HG02943 (cell line): ENCODE measurements around the gene BAD.

Experiments
- ATAC-seq: cut with Tn5 transposase; IDR thresholded peaks from one replicate; pipeline ENCODE4 v1.9.1; 2021; ENCODE audit warnings: mild to moderate bottlenecking, low read depth, moderate library complexity; ENCODE audit not compliant: unreplicated experiment

The BAD gene

DNA sequence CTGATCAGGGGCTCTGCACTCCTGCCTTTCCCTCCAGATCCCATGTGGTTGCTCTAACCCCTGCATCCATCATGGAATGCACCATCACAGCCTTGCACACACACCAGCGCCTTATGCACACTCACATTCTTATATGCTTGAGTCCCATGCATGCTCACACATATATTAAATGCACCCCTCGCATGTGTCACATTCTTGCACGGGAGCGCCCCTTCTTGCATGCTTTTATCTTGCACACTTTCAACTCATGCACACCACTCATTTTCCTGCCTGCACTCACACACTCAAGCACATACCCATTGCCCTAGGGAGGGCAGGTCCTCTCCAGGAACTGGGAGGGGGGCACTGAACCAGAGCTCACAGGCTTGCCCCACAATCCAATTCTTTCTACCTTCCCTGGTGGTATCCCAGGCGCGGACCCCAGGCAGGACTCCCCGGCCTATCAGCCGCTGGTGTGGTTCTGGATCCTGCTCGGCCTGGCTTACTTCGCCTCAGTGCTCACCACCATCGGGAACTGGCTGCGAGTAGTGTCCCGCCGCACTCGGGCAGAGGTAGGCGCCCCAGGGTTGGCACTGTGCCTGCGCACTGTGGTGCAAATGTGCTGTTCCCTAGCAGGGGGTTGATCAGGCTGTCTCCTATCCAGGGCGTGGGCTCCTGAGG, 13.4 kb upstream of the BAD start:
- ATAC-seq = no peak

DNA sequence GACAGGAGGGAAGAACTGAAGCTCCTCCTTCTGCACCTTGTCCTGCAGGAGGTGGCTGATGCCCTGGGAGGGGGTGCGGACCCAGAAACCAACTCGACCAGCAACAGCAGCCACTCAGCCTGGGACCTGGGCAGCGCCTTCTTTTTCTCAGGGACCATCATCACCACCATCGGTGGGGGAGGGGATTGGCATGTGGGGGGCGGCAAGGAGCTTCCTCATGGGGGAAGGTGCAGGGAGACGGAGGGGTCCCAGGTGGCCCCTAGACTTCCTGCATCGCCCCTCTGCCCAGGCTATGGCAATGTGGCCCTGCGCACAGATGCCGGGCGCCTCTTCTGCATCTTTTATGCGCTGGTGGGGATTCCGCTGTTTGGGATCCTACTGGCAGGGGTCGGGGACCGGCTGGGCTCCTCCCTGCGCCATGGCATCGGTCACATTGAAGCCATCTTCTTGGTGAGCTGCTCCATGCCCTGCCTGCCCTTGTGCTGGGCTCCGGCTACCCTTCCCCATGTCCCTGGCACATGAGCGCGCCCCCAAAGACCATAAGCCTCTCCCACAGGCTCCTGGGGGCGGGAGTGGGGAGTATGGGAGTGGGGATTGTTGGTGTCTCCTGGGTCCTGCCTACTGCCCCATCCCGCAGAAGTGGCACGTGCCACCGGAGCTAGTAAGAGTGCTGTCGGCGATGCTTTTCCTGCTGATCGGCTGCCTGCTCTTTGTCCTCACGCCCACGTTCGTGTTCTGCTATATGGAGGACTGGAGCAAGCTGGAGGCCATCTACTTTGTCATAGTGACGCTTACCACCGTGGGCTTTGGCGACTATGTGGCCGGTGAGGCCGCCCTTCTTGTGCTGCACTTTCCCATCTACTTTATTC, 12.6 kb upstream of the BAD start:
- no peak for ATAC-seq

DNA sequence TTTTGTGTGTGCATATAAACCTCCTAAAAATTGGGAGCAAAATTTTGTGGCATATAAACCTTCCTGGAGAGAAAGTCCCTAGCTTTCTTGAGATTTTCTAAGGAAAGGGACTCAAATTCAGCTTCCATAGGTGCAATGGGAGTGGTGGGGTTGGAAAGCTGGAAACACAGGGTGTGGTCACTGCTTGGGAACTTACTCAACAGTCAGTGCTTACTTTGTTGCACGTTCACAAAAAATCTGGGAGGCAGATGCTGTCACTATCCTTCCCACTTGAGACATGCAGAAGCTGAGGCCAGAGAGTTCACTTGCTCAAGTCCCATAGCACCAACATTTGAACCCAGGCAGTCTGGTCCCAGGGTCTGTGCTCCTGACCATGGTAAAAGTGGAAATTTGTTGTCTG, 11.8 kb upstream of the BAD start:
- ATAC-seq = no peak

DNA sequence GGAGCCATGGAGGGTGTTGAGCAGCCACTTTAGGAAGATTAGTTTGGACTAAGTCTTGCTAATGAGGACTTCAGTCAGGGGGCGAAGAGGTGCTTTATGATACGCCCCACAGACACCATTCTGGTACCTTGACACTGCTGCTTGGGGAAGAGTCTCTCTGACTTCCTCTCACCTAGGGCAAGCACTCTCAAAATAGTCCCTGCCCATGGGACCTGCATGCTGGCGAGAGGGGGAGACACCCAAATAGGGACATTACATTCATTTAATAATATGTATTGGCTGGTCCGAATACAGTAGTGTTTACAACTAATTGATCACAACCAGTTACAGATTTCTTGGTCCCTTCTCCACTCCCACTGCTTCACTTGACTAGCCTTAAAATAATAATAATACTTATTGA, 11.3 kb upstream of the BAD start:
- no peak for ATAC-seq

DNA sequence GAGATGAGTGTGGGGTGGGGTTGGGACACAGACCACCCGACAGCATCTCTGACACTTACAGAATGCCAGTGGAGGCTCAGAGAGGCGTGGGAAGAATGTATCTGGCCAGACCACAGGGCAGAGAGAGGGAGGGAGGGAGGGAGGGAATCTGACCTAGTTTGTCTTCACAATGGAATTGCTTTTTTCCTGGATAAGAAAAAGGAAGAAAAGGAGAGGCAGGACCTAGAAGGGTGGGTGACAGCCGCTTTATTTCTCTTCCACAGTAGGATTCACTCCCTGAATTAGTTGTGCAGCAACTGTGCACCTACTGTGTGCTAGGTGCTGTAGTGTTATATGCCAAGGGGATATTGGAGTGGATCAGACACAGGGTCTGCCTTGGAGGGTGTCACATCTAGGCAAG, 10.3 kb upstream of the BAD start:
- no peak for ATAC-seq

DNA sequence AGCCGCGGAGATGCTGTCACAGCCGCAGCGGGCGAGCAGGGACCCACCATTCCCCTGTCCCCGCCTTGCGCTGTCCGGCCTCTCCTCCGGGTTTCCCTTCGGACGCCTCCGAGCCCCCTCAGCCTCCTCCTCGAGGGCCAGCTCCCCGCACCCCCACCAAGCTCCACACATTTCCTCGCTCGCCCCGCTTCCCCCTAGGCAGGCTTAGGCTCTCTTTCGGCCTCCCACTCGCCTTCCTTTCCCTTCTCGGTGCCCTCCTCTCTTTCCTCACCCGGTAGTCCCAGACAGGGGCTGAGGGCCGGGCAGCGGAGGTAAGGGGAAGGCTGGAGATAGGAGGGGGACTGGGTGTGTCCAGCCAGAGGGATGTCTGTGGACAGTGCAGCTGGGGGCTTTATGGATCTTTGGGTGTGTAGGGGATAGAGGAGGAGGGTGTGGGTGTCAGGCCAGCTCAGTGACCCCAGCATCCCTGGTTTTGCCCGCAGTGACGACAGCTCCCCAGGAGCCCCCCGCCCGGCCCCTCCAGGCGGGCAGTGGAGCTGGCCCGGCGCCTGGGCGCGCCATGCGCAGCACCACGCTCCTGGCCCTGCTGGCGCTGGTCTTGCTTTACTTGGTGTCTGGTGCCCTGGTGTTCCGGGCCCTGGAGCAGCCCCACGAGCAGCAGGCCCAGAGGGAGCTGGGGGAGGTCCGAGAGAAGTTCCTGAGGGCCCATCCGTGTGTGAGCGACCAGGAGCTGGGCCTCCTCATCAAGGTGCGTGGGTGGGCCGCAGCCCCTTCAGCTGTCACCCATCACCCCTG, 8.2 kb upstream of the BAD start:
- ATAC-seq = no peak

DNA sequence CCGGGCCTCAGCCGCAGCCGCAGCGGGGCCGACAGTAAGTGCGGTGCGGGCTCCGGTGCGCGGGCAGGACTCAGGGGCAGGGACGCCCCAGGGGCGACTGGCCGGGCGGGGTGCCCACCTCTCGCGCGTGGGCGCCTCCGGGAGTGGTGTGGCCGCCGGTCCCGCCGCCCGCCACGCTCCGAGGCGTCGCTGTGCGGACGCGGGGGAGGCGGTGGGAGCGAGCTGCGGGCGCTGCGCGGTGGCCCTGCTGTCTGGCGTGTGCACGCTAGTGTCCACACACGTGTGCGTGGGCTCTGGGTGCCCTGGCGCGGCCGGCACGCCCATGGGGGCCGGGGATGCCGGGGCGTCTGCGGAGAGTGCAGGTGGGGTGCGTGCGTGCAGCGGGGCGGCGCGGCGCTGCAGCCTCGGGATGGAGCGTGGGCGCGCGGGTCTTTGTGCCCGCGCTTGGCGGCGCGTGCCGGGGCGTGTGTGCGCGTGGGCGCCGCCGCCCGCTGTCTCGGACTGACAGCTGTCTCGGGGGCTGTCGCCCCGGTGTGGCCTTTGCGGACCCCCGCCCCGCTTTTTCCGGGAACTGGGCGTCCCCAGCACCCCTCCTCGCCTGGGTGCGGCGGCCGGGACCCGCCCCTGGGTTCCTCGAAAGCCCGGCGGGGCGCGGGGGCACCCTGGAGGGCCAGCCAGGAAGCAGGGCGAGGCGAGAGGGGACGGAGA, 7.4 kb upstream of the BAD start:
- ATAC-seq = no peak

DNA sequence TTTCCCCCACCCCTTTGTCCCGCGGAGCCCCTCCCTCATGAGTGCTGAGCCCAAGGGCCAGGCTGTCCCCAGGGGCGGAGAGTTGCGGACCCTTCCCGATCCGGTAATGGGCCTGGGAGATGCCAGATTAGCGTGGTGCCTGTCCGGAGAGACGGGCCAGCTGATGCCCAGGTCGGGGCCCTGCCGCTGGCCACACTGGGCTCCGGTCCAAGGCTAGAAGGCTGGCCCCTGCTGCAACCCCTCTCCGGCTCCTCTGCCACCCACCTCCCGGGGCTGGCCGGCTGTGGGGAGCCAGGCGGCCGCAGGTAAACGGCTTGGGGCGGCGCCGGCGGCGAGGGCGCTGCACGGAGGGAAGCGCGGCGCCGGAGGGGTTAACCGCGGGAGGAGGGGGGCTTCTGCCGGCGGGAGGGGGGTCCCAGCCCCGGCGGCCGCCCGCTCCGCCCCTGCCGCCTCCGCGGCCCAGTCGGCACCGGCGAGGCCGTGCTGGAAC, 6.8 kb upstream of the BAD start, which contains the start of gene KCNK4:
Gene KCNK4, plus strand, starts transcription at position 41 of the 490 bp plus-strand sequence. CDS start 1,717 bp downstream, outside the sequence.
- no peak for ATAC-seq

DNA sequence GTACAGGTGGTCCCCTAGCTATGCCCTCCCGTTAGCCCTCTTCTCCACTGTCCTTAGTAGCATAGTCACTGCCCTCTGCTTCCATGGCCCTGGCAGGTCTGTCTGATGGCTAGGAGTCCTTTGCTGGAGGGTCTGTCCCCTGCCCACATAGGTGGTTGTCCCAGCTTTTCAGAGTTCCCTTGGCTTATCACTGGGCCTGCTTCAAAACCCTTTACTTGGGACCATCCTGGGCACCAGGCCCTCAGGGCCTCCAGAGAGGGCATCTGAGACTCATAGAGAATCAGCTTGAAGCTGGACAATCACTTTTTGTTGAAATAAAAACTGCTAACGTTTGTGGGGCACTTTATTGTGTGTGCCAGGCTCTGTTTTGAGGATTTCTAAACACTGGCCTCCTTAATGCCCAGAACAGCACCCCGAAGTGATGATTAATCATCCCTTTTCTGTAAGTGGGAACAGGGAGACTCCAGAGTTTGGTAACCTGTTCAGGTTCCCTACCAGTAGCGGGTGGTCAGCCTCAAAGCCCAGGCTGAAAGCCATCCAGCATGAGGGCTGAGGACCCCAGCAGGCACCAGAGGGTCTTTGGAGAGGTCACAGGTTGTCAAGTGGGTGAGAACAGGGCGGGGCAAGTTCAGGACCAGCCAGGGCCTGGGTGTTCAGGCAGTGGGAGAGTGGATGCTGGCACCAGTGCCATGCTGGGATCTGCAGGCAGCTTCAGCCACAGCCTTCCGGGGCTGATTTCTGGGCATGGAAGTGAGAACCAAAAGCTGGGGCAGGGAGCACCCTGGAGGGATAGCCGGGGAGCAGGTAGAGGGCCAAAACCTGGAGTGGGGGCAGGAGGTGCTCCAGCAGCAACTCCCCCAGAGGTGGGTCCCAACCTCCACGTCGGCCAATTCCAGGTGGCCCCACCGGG, 6.1 kb upstream of the BAD start:
- no peak for ATAC-seq

DNA sequence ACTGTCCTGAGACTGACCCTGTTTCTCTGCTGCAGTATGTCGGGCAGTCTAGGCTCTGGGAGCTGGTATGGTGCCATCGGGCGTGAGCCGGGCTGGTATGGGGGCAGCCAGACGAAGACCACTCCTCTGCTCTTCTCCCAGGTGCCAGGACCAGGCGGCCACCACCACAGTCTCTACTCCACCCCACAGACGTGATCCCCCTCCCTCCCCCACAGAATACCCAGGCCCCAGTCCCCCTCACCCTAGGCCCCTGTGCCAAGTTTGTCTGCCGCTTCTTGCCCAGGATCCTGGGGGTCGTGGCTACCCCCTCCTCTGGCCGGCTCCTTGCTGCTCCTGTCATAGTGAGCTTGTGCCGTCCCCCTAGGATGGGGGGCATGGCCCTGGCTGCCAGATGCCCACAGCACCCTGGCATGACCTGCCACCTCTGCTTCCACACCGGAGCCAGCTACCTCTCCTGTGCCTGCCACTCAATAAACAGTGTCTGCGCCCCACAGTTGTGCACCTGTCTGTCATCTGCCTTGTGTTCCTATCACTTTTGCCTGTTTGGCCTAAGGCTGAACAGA, 4.6 kb upstream of the BAD start:
- no peak for ATAC-seq

DNA sequence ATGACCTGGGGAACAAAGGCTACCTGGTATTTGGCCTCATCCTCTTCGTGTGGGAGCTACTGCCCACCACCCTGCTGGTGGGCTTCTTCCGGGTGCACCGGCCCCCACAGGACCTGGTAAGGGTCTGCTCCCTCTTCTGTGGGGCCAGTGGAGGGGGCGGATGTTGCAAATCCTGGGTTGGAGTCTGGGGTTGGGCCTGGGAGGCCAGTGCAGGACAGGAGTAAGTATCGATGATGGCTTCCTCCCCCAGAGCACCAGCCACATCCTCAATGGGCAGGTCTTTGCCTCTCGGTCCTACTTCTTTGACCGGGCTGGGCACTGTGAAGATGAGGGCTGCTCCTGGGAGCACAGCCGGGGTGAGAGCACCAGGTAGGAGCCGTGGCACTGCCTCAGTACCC, 3.9 kb upstream of the BAD start:
- no peak for ATAC-seq

DNA sequence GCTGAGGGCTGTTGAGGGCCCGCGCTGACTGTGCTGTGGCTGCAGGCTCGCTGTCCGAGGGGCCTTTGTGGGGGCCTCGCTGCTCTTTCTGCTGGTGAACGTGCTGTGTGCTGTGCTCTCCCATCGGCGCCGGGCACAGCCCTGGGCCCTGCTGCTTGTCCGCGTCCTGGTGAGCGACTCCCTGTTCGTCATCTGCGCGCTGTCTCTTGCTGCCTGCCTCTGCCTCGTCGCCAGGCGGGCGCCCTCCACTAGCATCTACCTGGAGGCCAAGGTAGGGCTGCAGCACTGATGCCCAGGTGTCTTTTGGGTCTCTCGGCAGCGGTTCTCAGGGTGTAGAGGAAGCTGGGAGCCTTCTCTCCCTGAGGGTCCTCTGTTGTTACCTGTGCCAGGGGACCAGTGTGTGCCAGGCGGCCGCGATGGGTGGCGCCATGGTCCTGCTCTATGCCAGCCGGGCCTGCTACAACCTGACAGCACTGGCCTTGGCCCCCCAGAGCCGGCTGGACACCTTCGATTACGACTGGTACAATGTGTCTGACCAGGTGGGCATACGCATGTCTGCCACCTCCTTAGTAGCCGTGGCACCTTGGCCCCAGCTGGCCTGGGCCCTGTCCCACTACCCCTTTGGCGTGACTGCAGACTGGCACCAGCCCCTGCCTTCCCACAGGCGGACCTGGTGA, 3.3 kb upstream of the BAD start:
- ATAC-seq = no peak

DNA sequence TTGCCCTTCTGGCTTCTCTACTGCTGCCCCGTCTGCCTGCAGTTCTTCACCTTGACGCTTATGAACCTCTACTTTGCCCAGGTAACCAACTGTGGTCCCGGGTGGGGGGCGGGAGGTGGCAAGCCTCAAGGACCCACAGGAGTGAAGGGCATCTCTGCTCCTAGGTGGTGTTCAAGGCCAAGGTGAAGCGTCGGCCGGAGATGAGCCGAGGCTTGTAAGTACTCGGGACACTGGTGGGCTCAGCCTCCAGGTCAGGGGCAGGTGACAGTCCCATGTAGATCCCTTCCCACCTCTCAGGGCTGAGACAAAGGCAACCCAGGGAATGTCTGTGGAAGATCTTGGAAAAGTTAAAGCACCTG, 2.3 kb upstream of the BAD start:
- ATAC-seq = no peak

DNA sequence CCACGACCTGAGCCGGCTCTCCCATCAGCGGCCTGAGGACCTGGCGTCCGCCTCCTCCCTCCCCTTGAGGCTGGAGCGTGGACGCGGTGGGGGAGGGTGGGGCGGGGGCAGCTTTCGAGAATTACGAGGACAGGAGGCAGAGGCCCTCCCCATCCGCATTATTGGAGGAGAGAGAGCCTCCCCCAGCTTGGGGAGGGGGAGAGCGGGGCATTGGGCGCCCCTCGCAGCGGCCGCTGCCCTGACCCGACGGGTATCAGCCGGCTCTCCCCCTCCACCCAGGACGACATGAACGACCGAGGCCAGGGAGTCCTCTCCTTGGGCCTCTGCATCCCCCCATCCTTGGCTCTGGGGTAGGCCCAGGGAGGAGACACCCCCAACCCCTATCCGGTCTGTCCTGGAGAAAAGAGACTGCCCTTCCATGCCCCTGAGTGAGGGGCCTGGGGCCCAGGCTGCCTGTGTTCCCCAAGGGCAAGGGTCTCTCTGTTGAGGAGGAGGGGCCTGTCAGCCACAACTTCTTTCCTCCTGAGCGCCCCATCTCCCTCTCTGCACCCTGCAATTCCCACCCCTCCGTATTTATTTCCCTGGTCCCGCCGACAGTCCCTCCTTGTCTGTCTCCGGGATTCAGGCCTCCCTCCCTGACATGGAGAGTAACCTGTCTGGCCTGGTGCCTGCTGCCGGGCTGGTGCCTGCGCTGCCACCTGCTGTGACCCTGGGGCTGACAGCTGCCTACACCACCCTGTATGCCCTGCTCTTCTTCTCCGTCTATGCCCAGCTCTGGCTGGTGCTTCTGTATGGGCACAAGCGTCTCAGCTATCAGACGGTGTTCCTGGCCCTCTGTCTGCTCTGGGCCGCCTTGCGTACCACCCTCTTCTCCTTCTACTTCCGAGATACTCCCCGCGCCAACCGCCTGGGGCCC, 1.7 kb upstream of the BAD start:
- ATAC-seq = no peak

DNA sequence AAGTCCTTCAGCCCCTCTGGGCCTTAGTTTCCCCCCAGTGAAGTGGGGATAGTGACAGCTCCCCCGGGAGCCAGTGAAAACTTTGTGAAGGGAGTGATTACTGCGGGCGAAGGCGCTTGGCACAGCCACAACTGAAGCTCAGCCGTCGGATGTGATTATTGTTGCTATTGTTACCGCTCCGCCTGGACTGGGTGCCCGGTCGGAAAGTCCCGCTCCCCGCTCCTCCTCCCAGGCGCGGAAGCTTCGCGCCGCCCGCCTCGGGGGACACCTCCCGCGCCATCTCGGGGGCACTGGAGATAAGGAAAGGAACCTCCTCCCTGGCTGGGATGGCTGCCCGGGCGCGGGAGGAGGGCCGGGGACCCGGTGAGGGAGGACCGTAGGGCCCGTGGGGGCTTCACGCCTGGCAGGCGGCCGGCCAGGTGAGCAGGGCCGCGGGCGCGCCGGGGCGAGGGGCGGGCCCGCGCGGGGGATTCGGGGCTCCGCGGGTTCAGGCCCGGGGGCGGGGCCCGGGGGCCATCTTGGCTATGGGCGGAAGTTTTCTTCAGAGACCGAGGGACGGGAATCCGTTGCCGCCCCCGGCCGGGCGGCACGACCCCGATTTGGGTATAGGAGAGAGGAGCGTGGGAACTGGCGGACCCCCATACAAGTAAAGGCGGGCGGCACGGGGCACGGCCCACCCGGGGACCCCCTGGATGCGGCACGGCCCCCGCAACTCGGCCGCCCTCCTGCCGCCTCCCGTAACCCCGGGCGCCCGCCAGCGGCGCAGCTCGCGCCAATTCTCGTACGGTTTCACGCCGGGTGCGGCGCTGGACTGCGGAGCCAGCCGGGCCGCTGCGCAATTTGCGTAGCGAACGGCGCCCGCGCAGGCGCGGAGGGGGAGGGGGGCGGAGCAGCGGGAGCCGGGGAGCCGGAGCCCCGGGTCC, 758 bp upstream of the BAD start, which contains the start of gene GPR137:
Gene GPR137, plus strand, starts transcription at position 887 of the 923 bp plus-strand sequence. CDS start 677 bp downstream, outside the sequence.
- peak; percentile 65 for ATAC-seq

DNA sequence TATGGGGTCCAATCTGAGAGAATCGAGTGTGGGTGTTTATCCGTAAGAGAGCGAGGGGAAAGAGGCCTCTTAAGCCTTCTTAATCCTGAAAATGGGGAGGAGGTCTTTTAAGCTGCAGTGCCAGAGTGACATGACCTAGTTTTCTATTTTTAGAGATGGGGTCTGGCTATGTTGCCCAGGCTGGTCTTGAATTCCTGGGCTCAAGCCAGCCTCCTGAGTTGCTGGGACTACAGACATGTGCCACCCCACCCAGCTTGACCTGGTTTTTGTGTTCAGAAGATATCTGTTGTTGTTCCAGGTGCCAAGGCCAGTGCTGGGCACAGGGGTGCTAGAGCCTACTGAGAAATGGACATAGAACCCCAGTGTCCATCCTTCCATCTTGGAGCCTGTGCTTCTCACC, 1.4 kb downstream of the BAD start:
- ATAC-seq = no peak
